Esophagus muscularis mucosa (tissue), 4 donors: ENCODE measurements around the gene COL8A2.

ENCODE experiments used
- CTCF ChIP-seq, 3 experiments: fragments of 200-600 bp in 2 of 3; fragments of 450-650 bp in 1 of 3; sonication (generic) in 2 of 3; IDR thresholded peaks; one replicate each; pipeline ENCODE4 v1.5.1; 2017 to 2019; ENCODE audit warnings: antibody characterized with exemption in 3 of 3, mild to moderate bottlenecking in 2 of 3, moderate library complexity in 1 of 3
- EP300 ChIP-seq: sonication (generic); formaldehyde crosslinking; IDR thresholded peaks from one replicate; pipeline ENCODE4 v1.6.1; 2017; ENCODE audit warnings: antibody characterized with exemption
- POLR2A ChIP-seq: fragments of 450-650 bp; IDR thresholded peaks from one replicate; pipeline ENCODE4 v1.6.1; 2017; ENCODE audit warnings: antibody characterized with exemption, moderate library complexity, mild to moderate bottlenecking, low read depth
- POLR2AphosphoS5 ChIP-seq, 2 donors: sonication (generic); formaldehyde crosslinking; IDR thresholded peaks; one replicate each; pipeline ENCODE4 v1.6.1; 2017; ENCODE audit warnings: antibody characterized with exemption in 2 of 2

GRCh38 chr1:36157973-36158826 is 33.2 kb upstream of the COL8A2 start:
- TF ChIP-seq CTCF (IDR thresholded peaks at IDR 0.05) (no peak), POLR2A (no peak), POLR2AphosphoS5 (IDR thresholded peaks at IDR 0.05) (peak in 1 of 2 donors; percentile 21), EP300 (no peak)
